ENCODE data around the gene KIAA0825. TPM values are rescaled to one million over a fixed set of nuclear protein-coding genes. Genes with fewer than 3 reads are reported as not detected.

KIAA0825 gene
- total RNA-seq, 1 experiment from 2014 or later: 1.3 TPM

DNA sequence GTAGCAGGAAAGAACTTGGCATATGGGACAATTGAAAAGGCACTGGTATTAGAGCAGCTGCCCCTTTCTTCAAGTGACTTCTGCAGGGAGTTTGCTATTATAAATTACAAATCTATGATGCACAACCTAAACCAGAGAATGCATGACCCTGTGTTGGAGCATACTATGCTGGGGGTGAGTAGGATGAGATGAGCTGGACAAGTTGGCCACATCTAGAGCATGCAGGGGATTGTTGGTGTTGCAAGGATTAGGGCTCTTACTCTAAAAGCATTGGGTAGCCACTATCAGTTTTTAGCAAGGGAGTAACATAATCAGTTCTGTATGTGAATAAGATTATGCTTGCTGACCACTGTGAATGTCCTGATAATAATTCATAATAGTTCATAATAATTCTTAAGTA, 186.7 kb downstream of the KIAA0825 start:
- CTCF ChIA-PET: no interaction called here
- no peak for ATAC-seq
- peaks cover 13% of the 10 kb centered on the region for H3K36me3 Mint-ChIP-seq
- TF ChIP-seq TEAD4 (CRISPR knock-in tag; IDR thresholded peaks at IDR 0.05): no peak
- TF ChIP-seq ZNF121 (CRISPR knock-in tag; IDR thresholded peaks at IDR 0.05): no peak
- no peak for TF ChIP-seq ZNF416 (CRISPR knock-in tag; IDR thresholded peaks at IDR 0.05)
- TF ChIP-seq HMGA2 (CRISPR knock-in tag; IDR thresholded peaks at IDR 0.05): no peak
- TF ChIP-seq ZNF671 (CRISPR knock-in tag; IDR thresholded peaks at IDR 0.05): no peak
- no peak for TF ChIP-seq SOX15 (CRISPR knock-in tag; IDR thresholded peaks at IDR 0.05)
- TF ChIP-seq OVOL2 (CRISPR knock-in tag; IDR thresholded peaks at IDR 0.05; ENCODE audit: borderline replicate concordance): no peak
- TF ChIP-seq, protein P1, sequence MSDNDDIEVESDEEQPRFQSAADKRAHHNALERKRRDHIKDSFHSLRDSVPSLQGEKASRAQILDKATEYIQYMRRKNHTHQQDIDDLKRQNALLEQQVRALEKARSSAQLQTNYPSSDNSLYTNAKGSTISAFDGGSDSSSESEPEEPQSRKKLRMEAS (CRISPR knock-in tag; IDR thresholded peaks at IDR 0.05): no peak
- TF ChIP-seq, protein P2, sequence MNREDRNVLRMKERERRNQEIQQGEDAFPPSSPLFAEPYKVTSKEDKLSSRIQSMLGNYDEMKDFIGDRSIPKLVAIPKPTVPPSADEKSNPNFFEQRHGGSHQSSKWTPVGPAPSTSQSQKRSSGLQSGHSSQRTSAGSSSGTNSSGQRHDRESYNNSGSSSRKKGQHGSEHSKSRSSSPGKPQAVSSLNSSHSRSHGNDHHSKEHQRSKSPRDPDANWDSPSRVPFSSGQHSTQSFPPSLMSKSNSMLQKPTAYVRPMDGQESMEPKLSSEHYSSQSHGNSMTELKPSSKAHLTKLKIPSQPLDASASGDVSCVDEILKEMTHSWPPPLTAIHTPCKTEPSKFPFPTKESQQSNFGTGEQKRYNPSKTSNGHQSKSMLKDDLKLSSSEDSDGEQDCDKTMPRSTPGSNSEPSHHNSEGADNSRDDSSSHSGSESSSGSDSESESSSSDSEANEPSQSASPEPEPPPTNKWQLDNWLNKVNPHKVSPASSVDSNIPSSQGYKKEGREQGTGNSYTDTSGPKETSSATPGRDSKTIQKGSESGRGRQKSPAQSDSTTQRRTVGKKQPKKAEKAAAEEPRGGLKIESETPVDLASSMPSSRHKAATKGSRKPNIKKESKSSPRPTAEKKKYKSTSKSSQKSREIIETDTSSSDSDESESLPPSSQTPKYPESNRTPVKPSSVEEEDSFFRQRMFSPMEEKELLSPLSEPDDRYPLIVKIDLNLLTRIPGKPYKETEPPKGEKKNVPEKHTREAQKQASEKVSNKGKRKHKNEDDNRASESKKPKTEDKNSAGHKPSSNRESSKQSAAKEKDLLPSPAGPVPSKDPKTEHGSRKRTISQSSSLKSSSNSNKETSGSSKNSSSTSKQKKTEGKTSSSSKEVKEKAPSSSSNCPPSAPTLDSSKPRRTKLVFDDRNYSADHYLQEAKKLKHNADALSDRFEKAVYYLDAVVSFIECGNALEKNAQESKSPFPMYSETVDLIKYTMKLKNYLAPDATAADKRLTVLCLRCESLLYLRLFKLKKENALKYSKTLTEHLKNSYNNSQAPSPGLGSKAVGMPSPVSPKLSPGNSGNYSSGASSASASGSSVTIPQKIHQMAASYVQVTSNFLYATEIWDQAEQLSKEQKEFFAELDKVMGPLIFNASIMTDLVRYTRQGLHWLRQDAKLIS (CRISPR knock-in tag; IDR thresholded peaks at IDR 0.05; ENCODE audit: borderline replicate concordance): no peak
- TF ChIP-seq TCF7 (CRISPR knock-in tag; IDR thresholded peaks at IDR 0.05; ENCODE audit: low read depth): no peak
- TF ChIP-seq GABPB1 (CRISPR knock-in tag; IDR thresholded peaks at IDR 0.05): no peak
- peaks cover 33% of the 10 kb centered on the region for H3K9me3 Mint-ChIP-seq
- no peak for DNase-seq (ENCODE audit: low spot score)
- H3K4me1 Mint-ChIP-seq: peaks cover 10% of the 10 kb centered on the region
- no peak overlapping the region for H3K4me3 Mint-ChIP-seq
- no peaks in the 10 kb centered on the region for H3K27me3 Mint-ChIP-seq (ENCODE audit: low read depth)
- no peak overlapping the region for H3K27ac Mint-ChIP-seq
- POLR2A ChIA-PET: no interaction called here

DNA sequence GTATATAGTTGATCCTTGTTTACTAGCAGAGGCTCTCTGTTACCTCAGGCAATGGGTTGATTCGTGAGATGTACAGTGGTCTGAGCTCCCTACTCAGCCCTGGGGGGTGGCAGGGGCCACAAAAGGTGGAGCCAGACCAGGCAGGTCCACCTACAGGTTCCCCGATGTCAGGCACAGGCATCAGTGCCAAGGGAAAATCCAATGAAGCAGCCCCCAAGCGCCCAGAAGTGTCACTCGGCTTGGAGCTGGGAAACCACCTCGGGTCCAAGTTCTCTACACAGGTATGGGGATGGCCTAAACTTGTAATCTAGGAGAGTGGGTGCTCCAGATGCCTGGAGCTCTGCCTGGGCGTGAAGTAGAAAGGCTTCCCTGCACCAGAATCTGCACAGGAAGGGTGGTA, 188.8 kb downstream of the KIAA0825 start:
- H3K27me3 Mint-ChIP-seq (ENCODE audit: low read depth): no peaks in the 10 kb centered on the region
- H3K4me3 Mint-ChIP-seq: no peak overlapping the region
- DNase-seq (ENCODE audit: low spot score): no peak
- no peak overlapping the region for H3K27ac Mint-ChIP-seq
- CTCF ChIA-PET: no interaction called here
- peaks cover 5% of the 10 kb centered on the region for H3K36me3 Mint-ChIP-seq
- ATAC-seq: no peak
- TF ChIP-seq SP1 (CRISPR knock-in tag; conservative IDR thresholded peaks at IDR 0.05): no peak
- TF ChIP-seq GRHL2 (CRISPR knock-in tag; IDR thresholded peaks at IDR 0.05; ENCODE audit: insufficient replicate concordance, severe bottlenecking): no peak
- no peak for TF ChIP-seq ZNF232 (CRISPR knock-in tag; IDR thresholded peaks at IDR 0.05)
- no peak for TF ChIP-seq ZNF416 (CRISPR knock-in tag; IDR thresholded peaks at IDR 0.05)
- TF ChIP-seq ESRRA (CRISPR knock-in tag; IDR thresholded peaks at IDR 0.05; ENCODE audit: borderline replicate concordance): no peak
- no peak for TF ChIP-seq EMX1 (CRISPR knock-in tag; IDR thresholded peaks at IDR 0.05)
- TF ChIP-seq CREB1 (CRISPR knock-in tag; IDR thresholded peaks at IDR 0.05): no peak
- TF ChIP-seq, protein P3, sequence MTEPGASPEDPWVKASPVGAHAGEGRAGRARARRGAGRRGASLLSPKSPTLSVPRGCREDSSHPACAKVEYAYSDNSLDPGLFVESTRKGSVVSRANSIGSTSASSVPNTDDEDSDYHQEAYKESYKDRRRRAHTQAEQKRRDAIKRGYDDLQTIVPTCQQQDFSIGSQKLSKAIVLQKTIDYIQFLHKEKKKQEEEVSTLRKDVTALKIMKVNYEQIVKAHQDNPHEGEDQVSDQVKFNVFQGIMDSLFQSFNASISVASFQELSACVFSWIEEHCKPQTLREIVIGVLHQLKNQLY (CRISPR knock-in tag; IDR thresholded peaks at IDR 0.05): no peak
- TF ChIP-seq, protein P4, sequence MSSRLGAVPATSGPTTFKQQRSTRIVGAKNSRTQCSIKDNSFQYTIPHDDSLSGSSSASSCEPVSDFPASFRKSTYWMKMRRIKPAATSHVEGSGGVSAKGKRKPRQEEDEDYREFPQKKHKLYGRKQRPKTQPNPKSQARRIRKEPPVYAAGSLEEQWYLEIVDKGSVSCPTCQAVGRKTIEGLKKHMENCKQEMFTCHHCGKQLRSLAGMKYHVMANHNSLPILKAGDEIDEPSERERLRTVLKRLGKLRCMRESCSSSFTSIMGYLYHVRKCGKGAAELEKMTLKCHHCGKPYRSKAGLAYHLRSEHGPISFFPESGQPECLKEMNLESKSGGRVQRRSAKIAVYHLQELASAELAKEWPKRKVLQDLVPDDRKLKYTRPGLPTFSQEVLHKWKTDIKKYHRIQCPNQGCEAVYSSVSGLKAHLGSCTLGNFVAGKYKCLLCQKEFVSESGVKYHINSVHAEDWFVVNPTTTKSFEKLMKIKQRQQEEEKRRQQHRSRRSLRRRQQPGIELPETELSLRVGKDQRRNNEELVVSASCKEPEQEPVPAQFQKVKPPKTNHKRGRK (CRISPR knock-in tag; IDR thresholded peaks at IDR 0.05; ENCODE audit: borderline replicate concordance): no peak
- TF ChIP-seq, protein P5, sequence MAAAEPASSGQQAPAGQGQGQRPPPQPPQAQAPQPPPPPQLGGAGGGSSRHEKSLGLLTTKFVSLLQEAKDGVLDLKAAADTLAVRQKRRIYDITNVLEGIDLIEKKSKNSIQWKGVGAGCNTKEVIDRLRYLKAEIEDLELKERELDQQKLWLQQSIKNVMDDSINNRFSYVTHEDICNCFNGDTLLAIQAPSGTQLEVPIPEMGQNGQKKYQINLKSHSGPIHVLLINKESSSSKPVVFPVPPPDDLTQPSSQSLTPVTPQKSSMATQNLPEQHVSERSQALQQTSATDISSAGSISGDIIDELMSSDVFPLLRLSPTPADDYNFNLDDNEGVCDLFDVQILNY (CRISPR knock-in tag; IDR thresholded peaks at IDR 0.05): no peak
- TF ChIP-seq NR2C2 (CRISPR knock-in tag; IDR thresholded peaks at IDR 0.05): no peak
- no peak for TF ChIP-seq SMAD4 (CRISPR knock-in tag; IDR thresholded peaks at IDR 0.05)
- TF ChIP-seq, protein P6, sequence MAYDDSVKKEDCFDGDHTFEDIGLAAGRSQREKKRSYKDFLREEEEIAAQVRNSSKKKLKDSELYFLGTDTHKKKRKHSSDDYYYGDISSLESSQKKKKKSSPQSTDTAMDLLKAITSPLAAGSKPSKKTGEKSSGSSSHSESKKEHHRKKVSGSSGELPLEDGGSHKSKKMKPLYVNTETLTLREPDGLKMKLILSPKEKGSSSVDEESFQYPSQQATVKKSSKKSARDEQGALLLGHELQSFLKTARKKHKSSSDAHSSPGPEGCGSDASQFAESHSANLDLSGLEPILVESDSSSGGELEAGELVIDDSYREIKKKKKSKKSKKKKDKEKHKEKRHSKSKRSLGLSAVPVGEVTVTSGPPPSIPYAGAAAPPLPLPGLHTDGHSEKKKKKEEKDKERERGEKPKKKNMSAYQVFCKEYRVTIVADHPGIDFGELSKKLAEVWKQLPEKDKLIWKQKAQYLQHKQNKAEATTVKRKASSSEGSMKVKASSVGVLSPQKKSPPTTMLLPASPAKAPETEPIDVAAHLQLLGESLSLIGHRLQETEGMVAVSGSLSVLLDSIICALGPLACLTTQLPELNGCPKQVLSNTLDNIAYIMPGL (CRISPR knock-in tag; IDR thresholded peaks at IDR 0.05): no peak
- TF ChIP-seq ZBTB21 (CRISPR knock-in tag; IDR thresholded peaks at IDR 0.05; ENCODE audit: borderline replicate concordance): no peak
- TF ChIP-seq, protein P7, sequence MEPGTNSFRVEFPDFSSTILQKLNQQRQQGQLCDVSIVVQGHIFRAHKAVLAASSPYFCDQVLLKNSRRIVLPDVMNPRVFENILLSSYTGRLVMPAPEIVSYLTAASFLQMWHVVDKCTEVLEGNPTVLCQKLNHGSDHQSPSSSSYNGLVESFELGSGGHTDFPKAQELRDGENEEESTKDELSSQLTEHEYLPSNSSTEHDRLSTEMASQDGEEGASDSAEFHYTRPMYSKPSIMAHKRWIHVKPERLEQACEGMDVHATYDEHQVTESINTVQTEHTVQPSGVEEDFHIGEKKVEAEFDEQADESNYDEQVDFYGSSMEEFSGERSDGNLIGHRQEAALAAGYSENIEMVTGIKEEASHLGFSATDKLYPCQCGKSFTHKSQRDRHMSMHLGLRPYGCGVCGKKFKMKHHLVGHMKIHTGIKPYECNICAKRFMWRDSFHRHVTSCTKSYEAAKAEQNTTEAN (CRISPR knock-in tag; IDR thresholded peaks at IDR 0.05): no peak
- no peak for TF ChIP-seq IRF2 (CRISPR knock-in tag; IDR thresholded peaks at IDR 0.05; ENCODE audit: borderline replicate concordance, low read depth)
- POLR2A ChIA-PET: no interaction called here
- H3K4me1 Mint-ChIP-seq: peaks cover 15% of the 10 kb centered on the region
- H3K9me3 Mint-ChIP-seq: peaks cover 24% of the 10 kb centered on the region
